WERI-Rb-1 (cell line): ENCODE measurements around the gene NTF3.

ENCODE experiments used
- DNase-seq: peaks from one replicate; pipeline ENCODE4 v3.0.0-alpha.2; 2020
- H3K27ac ChIP-seq: fragments of 250-450 bp; sonication (Bioruptor Pico); 2 replicates; pipeline ENCODE4 v1.5.1; 2020; ENCODE audit warnings: mild to moderate bottlenecking, moderate library complexity
- H3K27me3 ChIP-seq: fragments of 250-450 bp; sonication (Bioruptor Pico); 2 replicates; pipeline ENCODE4 v1.5.1; 2021; ENCODE audit warnings: mild to moderate bottlenecking, low read depth, moderate library complexity; ENCODE audit not compliant: insufficient read depth, severe bottlenecking
- H3K36me3 ChIP-seq: fragments of 250-450 bp; sonication (Bioruptor Pico); 2 replicates; pipeline ENCODE4 v1.5.1; 2020; ENCODE audit warnings: mild to moderate bottlenecking, moderate library complexity
- H3K4me3 ChIP-seq: 2 replicates; pipeline ENCODE4 v1.5.1; 2011; ENCODE audit warnings: low read depth, mild to moderate bottlenecking, control low read depth, low read length
- H3K9me3 ChIP-seq: fragments of 250-450 bp; sonication (Bioruptor Pico); 2 replicates; pipeline ENCODE4 v1.5.1; 2021; ENCODE audit warnings: mild to moderate bottlenecking, moderate library complexity; ENCODE audit not compliant: severe bottlenecking
- TF ChIP-seq, protein P1 (sequence below): IDR thresholded peaks from 2 replicates; pipeline ENCODE4 v1.5.1; 2011; ENCODE audit warnings: low read depth, mild to moderate bottlenecking, control low read depth, inconsistent platforms, low read length

The NTF3 gene

DNA sequence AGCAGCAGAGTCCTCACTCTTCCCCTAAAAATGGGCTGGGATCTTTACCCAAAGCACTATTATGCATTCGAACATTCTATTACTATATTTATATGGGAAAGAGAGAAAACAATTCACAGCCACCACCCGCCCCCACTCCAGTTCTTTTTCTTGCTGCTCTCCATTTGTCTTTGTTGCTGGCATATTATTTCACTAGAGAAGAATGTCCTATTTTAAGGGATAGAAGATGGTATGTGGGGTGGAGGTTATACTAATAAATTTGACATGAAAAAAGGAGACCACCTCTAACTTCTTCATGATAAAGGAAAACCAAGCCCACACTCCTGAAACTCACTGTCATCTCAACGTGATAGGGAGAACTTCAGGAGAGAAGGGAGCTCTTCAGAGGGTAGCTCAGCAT is 28.5 kb upstream of the NTF3 start:
- Histone ChIP-seq H3K27ac (no peak overlapping the region), H3K4me3 (no peak overlapping the region), H3K36me3 (no peaks in the 10 kb centered on the region), H3K9me3 (no peaks in the 10 kb centered on the region), H3K27me3 (no peaks in the 10 kb centered on the region)
- TF ChIP-seq, protein P1, sequence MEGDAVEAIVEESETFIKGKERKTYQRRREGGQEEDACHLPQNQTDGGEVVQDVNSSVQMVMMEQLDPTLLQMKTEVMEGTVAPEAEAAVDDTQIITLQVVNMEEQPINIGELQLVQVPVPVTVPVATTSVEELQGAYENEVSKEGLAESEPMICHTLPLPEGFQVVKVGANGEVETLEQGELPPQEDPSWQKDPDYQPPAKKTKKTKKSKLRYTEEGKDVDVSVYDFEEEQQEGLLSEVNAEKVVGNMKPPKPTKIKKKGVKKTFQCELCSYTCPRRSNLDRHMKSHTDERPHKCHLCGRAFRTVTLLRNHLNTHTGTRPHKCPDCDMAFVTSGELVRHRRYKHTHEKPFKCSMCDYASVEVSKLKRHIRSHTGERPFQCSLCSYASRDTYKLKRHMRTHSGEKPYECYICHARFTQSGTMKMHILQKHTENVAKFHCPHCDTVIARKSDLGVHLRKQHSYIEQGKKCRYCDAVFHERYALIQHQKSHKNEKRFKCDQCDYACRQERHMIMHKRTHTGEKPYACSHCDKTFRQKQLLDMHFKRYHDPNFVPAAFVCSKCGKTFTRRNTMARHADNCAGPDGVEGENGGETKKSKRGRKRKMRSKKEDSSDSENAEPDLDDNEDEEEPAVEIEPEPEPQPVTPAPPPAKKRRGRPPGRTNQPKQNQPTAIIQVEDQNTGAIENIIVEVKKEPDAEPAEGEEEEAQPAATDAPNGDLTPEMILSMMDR: no peak
- DNase-seq: no peak

DNA sequence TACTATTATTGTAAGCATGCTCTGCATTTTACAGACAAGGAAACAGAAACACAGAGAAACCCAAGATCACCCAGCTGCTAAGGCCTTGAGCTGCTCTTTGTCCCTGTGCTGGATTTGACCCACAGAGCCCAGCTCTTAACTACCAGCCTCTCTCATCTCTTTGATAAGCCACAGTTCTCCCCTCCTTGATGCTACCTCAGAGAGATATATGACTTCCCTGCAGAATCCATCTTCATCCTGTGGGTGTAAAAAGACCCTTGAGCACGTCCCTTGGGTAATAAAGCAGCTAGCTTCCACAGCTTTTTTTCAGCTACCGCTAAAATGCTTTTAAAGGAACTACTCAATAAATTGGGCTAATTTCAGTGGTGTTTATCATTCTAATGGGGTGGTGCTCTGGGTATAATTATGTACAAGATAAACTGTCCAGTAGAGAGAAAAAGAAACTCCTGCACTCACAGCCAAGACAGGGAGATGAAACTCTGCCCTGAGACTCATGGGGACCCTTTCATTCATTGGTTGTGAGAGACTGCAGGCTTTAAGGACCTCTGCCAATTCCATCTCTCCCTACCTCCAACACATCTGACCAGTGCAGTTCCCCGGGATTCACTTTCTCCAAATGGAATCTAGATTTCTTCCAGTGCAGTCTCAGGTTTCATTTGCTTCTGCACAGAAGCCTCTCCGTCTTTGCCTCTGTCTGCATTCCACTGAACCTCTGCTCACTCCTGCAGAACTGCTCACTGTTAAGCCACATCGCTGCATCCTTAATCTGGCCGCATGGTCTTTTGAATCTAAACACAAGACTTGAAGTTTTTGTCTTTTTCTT is 24.7 kb upstream of the NTF3 start:
- Histone ChIP-seq H3K9me3 (no peaks in the 10 kb centered on the region), H3K4me3 (no peak overlapping the region), H3K36me3 (no peaks in the 10 kb centered on the region), H3K27me3 (no peaks in the 10 kb centered on the region), H3K27ac (no peak overlapping the region)
- TF ChIP-seq, protein P1: no peak
- DNase-seq: no peak

DNA sequence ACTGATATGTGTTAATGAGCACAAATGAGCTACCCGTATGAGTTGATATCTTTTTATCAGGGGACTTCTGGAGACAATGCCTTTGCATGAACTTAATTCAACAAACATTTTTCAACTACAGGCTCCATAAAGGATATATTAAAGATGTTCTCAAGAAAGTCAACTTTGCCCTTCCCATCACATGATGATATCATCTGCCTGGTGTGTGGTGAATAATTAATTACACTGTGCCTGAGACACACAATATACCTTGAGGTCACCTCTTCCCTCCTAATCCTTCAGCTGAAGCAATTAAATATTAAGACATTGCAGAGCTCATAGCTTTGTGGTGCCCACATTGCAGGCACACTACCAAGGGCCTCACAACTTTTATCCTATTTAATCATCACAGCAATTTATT is 22.3 kb upstream of the NTF3 start:
- DNase-seq: no peak
- Histone ChIP-seq H3K36me3 (no peaks in the 10 kb centered on the region), H3K27me3 (no peaks in the 10 kb centered on the region), H3K9me3 (no peaks in the 10 kb centered on the region), H3K4me3 (no peak overlapping the region), H3K27ac (no peak overlapping the region)
- TF ChIP-seq, protein P1: no peak

DNA sequence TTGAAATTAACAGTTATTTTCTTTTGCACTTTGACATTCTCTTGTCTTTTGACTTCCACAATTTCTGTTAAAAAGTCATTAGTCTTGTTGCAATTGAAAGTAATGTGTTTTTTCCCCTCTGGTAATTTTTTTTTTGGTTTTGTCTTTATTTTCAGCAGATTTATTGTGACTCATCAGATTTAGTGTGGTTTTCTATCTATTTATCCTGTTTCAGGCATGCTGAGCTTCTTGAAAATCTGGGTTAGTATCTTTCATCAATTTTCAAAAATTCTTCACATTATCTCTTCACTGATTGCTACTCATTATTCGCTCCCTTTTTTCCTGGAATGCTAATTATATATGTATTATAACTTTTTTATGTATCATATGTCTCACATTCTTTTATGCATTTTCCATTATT is 15.3 kb upstream of the NTF3 start:
- Histone ChIP-seq H3K36me3 (no peaks in the 10 kb centered on the region), H3K27me3 (no peaks in the 10 kb centered on the region), H3K27ac (no peak overlapping the region), H3K9me3 (no peaks in the 10 kb centered on the region), H3K4me3 (no peak overlapping the region)
- DNase-seq: no peak
- TF ChIP-seq, protein P1: no peak

DNA sequence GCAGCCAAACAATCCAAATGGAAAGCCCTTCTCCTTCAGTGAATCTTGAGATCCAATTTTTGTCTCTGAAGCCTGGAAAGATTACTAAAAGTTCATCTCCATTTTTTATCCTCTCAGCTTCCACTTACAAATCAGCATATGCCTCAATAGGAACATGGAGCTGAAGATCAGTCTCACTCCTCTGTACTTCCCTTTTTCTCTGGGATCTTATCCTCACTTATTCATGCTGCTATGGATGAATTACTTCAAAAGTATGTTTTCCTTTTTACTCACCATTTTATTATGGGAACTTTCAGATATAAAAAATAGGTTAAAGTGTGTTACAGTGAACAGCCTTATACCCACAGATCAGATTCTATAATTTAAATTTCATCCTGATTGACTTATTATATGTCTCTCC is 14.4 kb upstream of the NTF3 start:
- DNase-seq: no peak
- TF ChIP-seq, protein P1: no peak
- Histone ChIP-seq H3K4me3 (no peak overlapping the region), H3K9me3 (no peaks in the 10 kb centered on the region), H3K27me3 (no peaks in the 10 kb centered on the region), H3K36me3 (no peaks in the 10 kb centered on the region), H3K27ac (no peak overlapping the region)
